ENCODE data around the gene SLC4A9.

The SLC4A9 gene

DNA sequence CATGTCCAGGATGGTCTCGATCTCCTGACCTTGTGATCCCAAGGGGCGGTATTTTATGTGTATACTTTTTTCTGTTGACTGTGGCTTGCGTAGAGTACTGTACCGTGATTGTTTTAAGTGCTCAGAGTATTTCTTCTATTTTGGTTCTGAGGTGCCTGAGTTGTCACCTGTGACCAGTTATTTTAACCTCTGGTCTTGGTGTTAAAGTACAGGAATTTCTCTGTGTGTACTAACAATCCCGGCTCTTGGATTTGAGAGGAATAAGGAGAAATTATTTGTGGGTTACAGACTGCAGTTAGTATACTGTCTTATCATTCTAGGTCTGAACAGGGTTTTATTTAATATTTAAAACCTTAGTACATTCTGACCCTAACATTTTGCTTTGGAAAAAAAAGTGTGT is 43.6 kb downstream of the SLC4A9 start:
- TF ChIP-seq POLR2AphosphoS5 (IDR thresholded peaks at IDR 0.05; ENCODE audit: low read depth, low read length) = no peak
- no peak for TF ChIP-seq FOXP2 (optimal IDR thresholded peaks at IDR 0.05; ENCODE audit: borderline replicate concordance, extremely low read depth, extremely low read length, insufficient read depth)
- no peak for TF ChIP-seq SIN3A (IDR thresholded peaks at IDR 0.05; ENCODE audit: borderline replicate concordance, insufficient read depth, low read length)
- no peak for TF ChIP-seq TAF1 (IDR thresholded peaks at IDR 0.05; ENCODE audit: borderline replicate concordance, insufficient read depth, low read length)
- TF ChIP-seq, protein P1, sequence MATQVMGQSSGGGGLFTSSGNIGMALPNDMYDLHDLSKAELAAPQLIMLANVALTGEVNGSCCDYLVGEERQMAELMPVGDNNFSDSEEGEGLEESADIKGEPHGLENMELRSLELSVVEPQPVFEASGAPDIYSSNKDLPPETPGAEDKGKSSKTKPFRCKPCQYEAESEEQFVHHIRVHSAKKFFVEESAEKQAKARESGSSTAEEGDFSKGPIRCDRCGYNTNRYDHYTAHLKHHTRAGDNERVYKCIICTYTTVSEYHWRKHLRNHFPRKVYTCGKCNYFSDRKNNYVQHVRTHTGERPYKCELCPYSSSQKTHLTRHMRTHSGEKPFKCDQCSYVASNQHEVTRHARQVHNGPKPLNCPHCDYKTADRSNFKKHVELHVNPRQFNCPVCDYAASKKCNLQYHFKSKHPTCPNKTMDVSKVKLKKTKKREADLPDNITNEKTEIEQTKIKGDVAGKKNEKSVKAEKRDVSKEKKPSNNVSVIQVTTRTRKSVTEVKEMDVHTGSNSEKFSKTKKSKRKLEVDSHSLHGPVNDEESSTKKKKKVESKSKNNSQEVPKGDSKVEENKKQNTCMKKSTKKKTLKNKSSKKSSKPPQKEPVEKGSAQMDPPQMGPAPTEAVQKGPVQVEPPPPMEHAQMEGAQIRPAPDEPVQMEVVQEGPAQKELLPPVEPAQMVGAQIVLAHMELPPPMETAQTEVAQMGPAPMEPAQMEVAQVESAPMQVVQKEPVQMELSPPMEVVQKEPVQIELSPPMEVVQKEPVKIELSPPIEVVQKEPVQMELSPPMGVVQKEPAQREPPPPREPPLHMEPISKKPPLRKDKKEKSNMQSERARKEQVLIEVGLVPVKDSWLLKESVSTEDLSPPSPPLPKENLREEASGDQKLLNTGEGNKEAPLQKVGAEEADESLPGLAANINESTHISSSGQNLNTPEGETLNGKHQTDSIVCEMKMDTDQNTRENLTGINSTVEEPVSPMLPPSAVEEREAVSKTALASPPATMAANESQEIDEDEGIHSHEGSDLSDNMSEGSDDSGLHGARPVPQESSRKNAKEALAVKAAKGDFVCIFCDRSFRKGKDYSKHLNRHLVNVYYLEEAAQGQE (IDR thresholded peaks at IDR 0.05; ENCODE audit: insufficient read depth in 1 of 2, low read depth in 2 of 2, low read length in 2 of 2) = no peak

DNA sequence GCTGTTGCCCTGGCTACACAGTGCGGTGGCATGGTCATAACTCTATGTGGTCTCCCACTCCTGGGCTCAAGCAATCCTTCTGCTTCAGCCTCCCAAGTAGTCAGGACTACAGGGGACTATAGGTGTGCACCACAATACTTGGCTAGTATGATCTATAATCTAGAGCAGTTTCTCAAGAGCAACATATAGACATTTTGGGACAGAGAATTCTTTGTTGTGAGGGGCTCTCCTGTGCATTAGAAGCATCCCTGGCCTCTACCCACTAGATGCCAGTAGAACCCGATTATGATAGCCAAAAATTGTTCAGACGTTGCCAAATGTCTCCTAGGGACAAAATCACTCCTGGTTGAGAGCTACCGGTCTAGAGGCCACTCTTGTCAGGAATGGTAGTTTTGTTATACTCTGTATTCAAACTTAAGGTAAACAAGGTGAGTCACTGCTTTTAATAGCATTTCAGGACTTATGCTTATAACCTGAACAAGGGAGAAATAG is 48.8 kb downstream of the SLC4A9 start:
- TF ChIP-seq FOXP2 (optimal IDR thresholded peaks at IDR 0.05; ENCODE audit: borderline replicate concordance, extremely low read depth, extremely low read length, insufficient read depth) (no peak), SIN3A (IDR thresholded peaks at IDR 0.05; ENCODE audit: borderline replicate concordance, insufficient read depth, low read length) (no peak), TAF1 (IDR thresholded peaks at IDR 0.05; ENCODE audit: borderline replicate concordance, insufficient read depth, low read length) (no peak), POLR2AphosphoS5 (IDR thresholded peaks at IDR 0.05; ENCODE audit: low read depth, low read length) (no peak)
- TF ChIP-seq, protein P1 (IDR thresholded peaks at IDR 0.05; ENCODE audit: insufficient read depth in 1 of 2, low read depth in 2 of 2, low read length in 2 of 2) = no peak

- TF ChIP-seq SIN3A (IDR thresholded peaks at IDR 0.05; ENCODE audit: borderline replicate concordance, insufficient read depth, low read length) (no peak), POLR2AphosphoS5 (IDR thresholded peaks at IDR 0.05; ENCODE audit: low read depth, low read length) (no peak), FOXP2 (optimal IDR thresholded peaks at IDR 0.05; ENCODE audit: borderline replicate concordance, extremely low read depth, extremely low read length, insufficient read depth) (no peak), TAF1 (IDR thresholded peaks at IDR 0.05; ENCODE audit: borderline replicate concordance, insufficient read depth, low read length) (no peak)
- TF ChIP-seq, protein P1 (IDR thresholded peaks at IDR 0.05; ENCODE audit: insufficient read depth in 1 of 2, low read depth in 2 of 2, low read length in 2 of 2) = no peak
Observed at GRCh38 chr5:140413230-140413629, 53.2 kb downstream of the SLC4A9 start.

- TF ChIP-seq SIN3A (IDR thresholded peaks at IDR 0.05; ENCODE audit: borderline replicate concordance, insufficient read depth, low read length) = no peak
- no peak for TF ChIP-seq FOXP2 (optimal IDR thresholded peaks at IDR 0.05; ENCODE audit: borderline replicate concordance, extremely low read depth, extremely low read length, insufficient read depth)
- no peak for TF ChIP-seq TAF1 (IDR thresholded peaks at IDR 0.05; ENCODE audit: borderline replicate concordance, insufficient read depth, low read length)
- no peak for TF ChIP-seq POLR2AphosphoS5 (IDR thresholded peaks at IDR 0.05; ENCODE audit: low read depth, low read length)
- TF ChIP-seq, protein P1 (IDR thresholded peaks at IDR 0.05; ENCODE audit: insufficient read depth in 1 of 2, low read depth in 2 of 2, low read length in 2 of 2) = no peak
Observed at GRCh38 chr5:140417235-140417634, 57.2 kb downstream of the SLC4A9 start.
